HEK293 (cell line): ENCODE measurements around the gene TBL1XR1.

Source experiments
- CTCF ChIA-PET: fragments of 350-600 bp; formaldehyde crosslinking; extraction: SDS; loops from one replicate; lab custom pipeline; 2021; ENCODE audit warnings: antibody characterized with exemption; lab: Yijun Ruan, JAX
- POLR2A ChIA-PET: fragments of 300-600 bp; formaldehyde crosslinking; extraction: SDS; loops from one replicate; lab custom pipeline; 2020; ENCODE audit warnings: antibody characterized with exemption, inconsistent platforms; lab: Yijun Ruan, JAX
- H3K27ac ChIP-seq: fragments of 200-500 bp; sonication (Bioruptor generic); 2 replicates; pipeline ENCODE4 v1.5.1; 2014; ENCODE audit warnings: low read depth, low read length, control low read depth, inconsistent platforms; ENCODE audit errors: extremely low read depth
- H3K36me3 ChIP-seq, 2 experiments: fragments of 200-500 bp in 1 of 2; sonication (Bioruptor generic) in 1 of 2; 1 replicate in 1 of 2; 2 replicates in 1 of 2; pipeline ENCODE4 v1.5.1; 2014 to 2017; ENCODE audit warnings: inconsistent platforms in 2 of 2, low read length in 2 of 2; ENCODE audit not compliant: control insufficient read depth in 2 of 2, insufficient read depth in 1 of 2
- H3K4me1 ChIP-seq: fragments of 200-500 bp; sonication (Bioruptor generic); 2 replicates; pipeline ENCODE4 v1.5.1; 2014; ENCODE audit warnings: mild to moderate bottlenecking, low read length, inconsistent platforms; ENCODE audit not compliant: control insufficient read depth, insufficient read depth
- H3K4me3 ChIP-seq: 2 replicates; pipeline ENCODE4 v1.5.1; 2011; ENCODE audit warnings: low read depth, mild to moderate bottlenecking, control low read depth, low read length, moderate library complexity
- H3K9me3 ChIP-seq: fragments of 200-500 bp; sonication (Bioruptor generic); 2 replicates; pipeline ENCODE4 v1.5.1; 2014; ENCODE audit warnings: low read depth, low read length, inconsistent platforms; ENCODE audit not compliant: control insufficient read depth, insufficient read depth
- HOXA7 ChIP-seq: sonication (generic); formaldehyde crosslinking; IDR thresholded peaks from 2 replicates; pipeline ENCODE4 v1.8.1; 2022; ENCODE audit warnings: missing genetic modification reagents, borderline replicate concordance
- HOXD13 ChIP-seq: sonication (generic); formaldehyde crosslinking; IDR thresholded peaks from 2 replicates; pipeline ENCODE4 v1.8.0; 2022; ENCODE audit warnings: missing genetic modification reagents, borderline replicate concordance
- MZF1 ChIP-seq: fragments of 450-650 bp; formaldehyde crosslinking; IDR thresholded peaks from 2 replicates; pipeline ENCODE4 v1.5.1; 2017; ENCODE audit warnings: missing biosample characterization, missing genetic modification characterization, borderline replicate concordance
- OSR2 ChIP-seq: fragments of 450-650 bp; formaldehyde crosslinking; IDR thresholded peaks from 2 replicates; pipeline ENCODE4 v1.5.1; 2016; ENCODE audit warnings: missing biosample characterization, missing genetic modification characterization
- PRDM4 ChIP-seq: fragments of 450-650 bp; formaldehyde crosslinking; IDR thresholded peaks from 2 replicates; pipeline ENCODE4 v1.5.1; 2017; ENCODE audit warnings: missing biosample characterization, missing genetic modification characterization
- ZBTB1 ChIP-seq: fragments of 450-650 bp; formaldehyde crosslinking; IDR thresholded peaks from 2 replicates; pipeline ENCODE4 v1.5.1; 2016; ENCODE audit warnings: missing biosample characterization, missing genetic modification characterization
- ZBTB21 ChIP-seq: fragments of 450-650 bp; formaldehyde crosslinking; IDR thresholded peaks from 2 replicates; pipeline ENCODE4 v1.5.1; 2017; ENCODE audit warnings: missing biosample characterization, missing genetic modification characterization
- ZBTB48 ChIP-seq: fragments of 450-650 bp; formaldehyde crosslinking; IDR thresholded peaks from 2 replicates; pipeline ENCODE4 v1.5.1; 2016; ENCODE audit warnings: missing biosample characterization, missing genetic modification characterization
- ZFP37 ChIP-seq: fragments of 450-650 bp; formaldehyde crosslinking; IDR thresholded peaks from 2 replicates; pipeline ENCODE4 v1.5.1; 2016; ENCODE audit warnings: missing biosample characterization, missing genetic modification characterization
- ZNF174 ChIP-seq: fragments of 450-650 bp; formaldehyde crosslinking; IDR thresholded peaks from 2 replicates; pipeline ENCODE4 v1.5.0; 2017; ENCODE audit warnings: missing biosample characterization, mild to moderate bottlenecking, missing genetic modification characterization
- ZNF433 ChIP-seq: fragments of 450-650 bp; formaldehyde crosslinking; IDR thresholded peaks from 2 replicates; pipeline ENCODE4 v1.5.1; 2016; ENCODE audit warnings: missing biosample characterization, missing genetic modification characterization, low read depth
- ZNF48 ChIP-seq: fragments of 450-650 bp; formaldehyde crosslinking; IDR thresholded peaks from 2 replicates; pipeline ENCODE4 v1.5.1; 2016; ENCODE audit warnings: missing biosample characterization, missing genetic modification characterization
- ZNF501 ChIP-seq: fragments of 450-650 bp; formaldehyde crosslinking; IDR thresholded peaks from 2 replicates; pipeline ENCODE4 v1.5.1; 2016; ENCODE audit warnings: missing biosample characterization, missing genetic modification characterization
- ZNF514 ChIP-seq: fragments of 450-650 bp; formaldehyde crosslinking; IDR thresholded peaks from 2 replicates; pipeline ENCODE4 v1.5.1; 2016; ENCODE audit warnings: missing biosample characterization, missing genetic modification characterization
- ZNF621 ChIP-seq: fragments of 450-650 bp; formaldehyde crosslinking; IDR thresholded peaks from 2 replicates; pipeline ENCODE4 v1.5.1; 2017; ENCODE audit warnings: missing biosample characterization, missing genetic modification characterization
- ZNF664 ChIP-seq: fragments of 450-650 bp; formaldehyde crosslinking; IDR thresholded peaks from 2 replicates; pipeline ENCODE4 v1.5.1; 2016; ENCODE audit warnings: missing biosample characterization, missing genetic modification characterization
- ZNF670 ChIP-seq: fragments of 450-650 bp; formaldehyde crosslinking; IDR thresholded peaks from 2 replicates; pipeline ENCODE4 v1.5.1; 2016; ENCODE audit warnings: missing biosample characterization, missing genetic modification characterization, low read depth
- ZNF677 ChIP-seq: fragments of 450-650 bp; IDR thresholded peaks from 2 replicates; pipeline ENCODE4 v1.5.0; 2018; ENCODE audit warnings: missing biosample characterization, mild to moderate bottlenecking, missing genetic modification characterization, moderate library complexity
- ZNF785 ChIP-seq: fragments of 450-650 bp; formaldehyde crosslinking; IDR thresholded peaks from 2 replicates; pipeline ENCODE4 v1.5.1; 2016; ENCODE audit warnings: missing biosample characterization, missing genetic modification characterization
- ZNF830 ChIP-seq: fragments of 450-650 bp; IDR thresholded peaks from 2 replicates; pipeline ENCODE4 v1.5.0; 2018; ENCODE audit warnings: missing biosample characterization, missing genetic modification characterization, low read depth, mild to moderate bottlenecking, moderate library complexity
- ZSCAN23 ChIP-seq: fragments of 450-650 bp; formaldehyde crosslinking; IDR thresholded peaks from 2 replicates; pipeline ENCODE4 v1.5.1; 2016; ENCODE audit warnings: missing biosample characterization, missing genetic modification characterization
- TF ChIP-seq, protein P1 (sequence below): fragments of 450-650 bp; formaldehyde crosslinking; IDR thresholded peaks from 2 replicates; pipeline ENCODE4 v1.5.1; 2016; ENCODE audit warnings: missing biosample characterization, missing genetic modification characterization
- TF ChIP-seq, protein P2 (sequence below): fragments of 450-650 bp; formaldehyde crosslinking; IDR thresholded peaks from 2 replicates; pipeline ENCODE4 v1.5.1; 2016; ENCODE audit warnings: missing biosample characterization, missing genetic modification characterization

TBL1XR1 gene

GRCh38 chr3:177111541-177111949 is 85.7 kb downstream of the TBL1XR1 start (continued):
- TF ChIP-seq, protein P1, sequence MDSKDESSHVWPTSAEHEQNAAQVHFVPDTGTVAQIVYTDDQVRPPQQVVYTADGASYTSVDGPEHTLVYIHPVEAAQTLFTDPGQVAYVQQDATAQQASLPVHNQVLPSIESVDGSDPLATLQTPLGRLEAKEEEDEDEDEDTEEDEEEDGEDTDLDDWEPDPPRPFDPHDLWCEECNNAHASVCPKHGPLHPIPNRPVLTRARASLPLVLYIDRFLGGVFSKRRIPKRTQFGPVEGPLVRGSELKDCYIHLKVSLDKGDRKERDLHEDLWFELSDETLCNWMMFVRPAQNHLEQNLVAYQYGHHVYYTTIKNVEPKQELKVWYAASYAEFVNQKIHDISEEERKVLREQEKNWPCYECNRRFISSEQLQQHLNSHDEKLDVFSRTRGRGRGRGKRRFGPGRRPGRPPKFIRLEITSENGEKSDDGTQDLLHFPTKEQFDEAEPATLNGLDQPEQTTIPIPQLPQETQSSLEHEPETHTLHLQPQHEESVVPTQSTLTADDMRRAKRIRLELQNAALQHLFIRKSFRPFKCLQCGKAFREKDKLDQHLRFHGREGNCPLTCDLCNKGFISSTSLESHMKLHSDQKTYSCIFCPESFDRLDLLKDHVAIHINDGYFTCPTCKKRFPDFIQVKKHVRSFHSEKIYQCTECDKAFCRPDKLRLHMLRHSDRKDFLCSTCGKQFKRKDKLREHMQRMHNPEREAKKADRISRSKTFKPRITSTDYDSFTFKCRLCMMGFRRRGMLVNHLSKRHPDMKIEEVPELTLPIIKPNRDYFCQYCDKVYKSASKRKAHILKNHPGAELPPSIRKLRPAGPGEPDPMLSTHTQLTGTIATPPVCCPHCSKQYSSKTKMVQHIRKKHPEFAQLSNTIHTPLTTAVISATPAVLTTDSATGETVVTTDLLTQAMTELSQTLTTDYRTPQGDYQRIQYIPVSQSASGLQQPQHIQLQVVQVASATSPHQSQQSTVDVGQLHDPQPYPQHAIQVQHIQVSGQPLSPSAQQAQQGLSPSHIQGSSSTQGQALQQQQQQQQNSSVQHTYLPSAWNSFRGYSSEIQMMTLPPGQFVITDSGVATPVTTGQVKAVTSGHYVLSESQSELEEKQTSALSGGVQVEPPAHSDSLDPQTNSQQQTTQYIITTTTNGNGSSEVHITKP = no peak
- TF ChIP-seq ZFP37 (no peak), ZBTB1 (tag by site-specific recombination) (no peak), ZBTB21 (tag by site-specific recombination) (no peak), HOXD13 (CRISPR knock-in tag) (no peak), ZNF621 (tag by site-specific recombination) (no peak), HOXA7 (no peak), MZF1 (tag by site-specific recombination) (no peak), ZNF174 (tag by site-specific recombination) (no peak)
- TF ChIP-seq, protein P2, sequence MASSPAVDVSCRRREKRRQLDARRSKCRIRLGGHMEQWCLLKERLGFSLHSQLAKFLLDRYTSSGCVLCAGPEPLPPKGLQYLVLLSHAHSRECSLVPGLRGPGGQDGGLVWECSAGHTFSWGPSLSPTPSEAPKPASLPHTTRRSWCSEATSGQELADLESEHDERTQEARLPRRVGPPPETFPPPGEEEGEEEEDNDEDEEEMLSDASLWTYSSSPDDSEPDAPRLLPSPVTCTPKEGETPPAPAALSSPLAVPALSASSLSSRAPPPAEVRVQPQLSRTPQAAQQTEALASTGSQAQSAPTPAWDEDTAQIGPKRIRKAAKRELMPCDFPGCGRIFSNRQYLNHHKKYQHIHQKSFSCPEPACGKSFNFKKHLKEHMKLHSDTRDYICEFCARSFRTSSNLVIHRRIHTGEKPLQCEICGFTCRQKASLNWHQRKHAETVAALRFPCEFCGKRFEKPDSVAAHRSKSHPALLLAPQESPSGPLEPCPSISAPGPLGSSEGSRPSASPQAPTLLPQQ (tag by site-specific recombination) = no peak

DNA sequence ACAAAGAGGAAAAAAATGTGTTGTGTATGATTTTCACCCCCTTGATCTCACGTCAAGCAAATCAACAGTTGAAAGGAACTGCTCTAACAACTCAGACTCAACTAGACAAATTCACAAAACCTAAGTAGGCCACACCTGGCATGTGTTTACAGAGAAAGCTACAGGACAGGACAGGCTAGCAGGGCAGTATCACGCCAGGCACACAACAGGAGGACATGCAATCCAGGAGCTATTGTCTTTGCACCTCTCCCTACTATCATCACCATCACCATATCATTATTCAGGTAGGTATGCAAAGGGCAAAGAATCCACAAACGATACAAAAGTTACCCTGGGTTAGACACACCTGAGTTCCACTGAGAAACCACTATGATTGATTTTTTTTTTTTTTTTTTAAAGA is 86.4 kb downstream of the TBL1XR1 start:
- Histone ChIP-seq H3K4me1 (no peaks in the 10 kb centered on the region; the same call in 1 of the 2 replicates), H3K4me3 (no peak overlapping the region), H3K36me3 (no peaks in the 10 kb centered on the region), H3K9me3 (no peaks in the 10 kb centered on the region), H3K27ac (no peak overlapping the region)
- ChIA-PET CTCF (interaction anchor here (0.6 kb wide), 1 partner anchor 108 kb away, joined by 3 read pairs; no protein-coding TSS in a partner anchor), POLR2A (interaction anchor here (1.0 kb wide), 1 partner anchor 40 kb away, joined by 5 read pairs; no protein-coding TSS in a partner anchor)
- TF ChIP-seq, protein P2 (tag by site-specific recombination) = no peak
- TF ChIP-seq ZNF830 (tag by site-specific recombination) (no peak), ZNF48 (tag by site-specific recombination) (no peak), OSR2 (tag by site-specific recombination) (no peak), ZNF677 (tag by site-specific recombination) (no peak), ZNF501 (no peak), ZNF174 (tag by site-specific recombination) (no peak)

- Histone ChIP-seq H3K27ac (no peak overlapping the region), H3K9me3 (no peaks in the 10 kb centered on the region), H3K4me3 (no peak overlapping the region), H3K4me1 (peaks cover 3% of the 10 kb centered on the region; the same call in 1 of the 2 replicates), H3K36me3 (no peaks in the 10 kb centered on the region)
- ChIA-PET POLR2A (no interaction called here), CTCF (no interaction called here)
- TF ChIP-seq ZBTB48 = no peak
- no peak for TF ChIP-seq ZNF433 (tag by site-specific recombination)
- TF ChIP-seq PRDM4 (tag by site-specific recombination) = no peak
- no peak for TF ChIP-seq ZSCAN23 (tag by site-specific recombination)
- no peak for TF ChIP-seq ZNF785
- no peak for TF ChIP-seq ZNF664
- no peak for TF ChIP-seq ZNF670 (tag by site-specific recombination)
- no peak for TF ChIP-seq ZNF514 (tag by site-specific recombination)
- no peak for TF ChIP-seq HOXA7
Observed at GRCh38 chr3:177110386-177110785, 86.9 kb downstream of the TBL1XR1 start.
